ENCODE measurements around the gene TMEM89. TPM values are rescaled to one million over a fixed set of nuclear protein-coding genes. Genes with fewer than 3 reads are reported as not detected.

The TMEM89 gene
- total RNA-seq, 6 experiments from 2014 or later = 0.25 TPM; not detected in 5

DNA sequence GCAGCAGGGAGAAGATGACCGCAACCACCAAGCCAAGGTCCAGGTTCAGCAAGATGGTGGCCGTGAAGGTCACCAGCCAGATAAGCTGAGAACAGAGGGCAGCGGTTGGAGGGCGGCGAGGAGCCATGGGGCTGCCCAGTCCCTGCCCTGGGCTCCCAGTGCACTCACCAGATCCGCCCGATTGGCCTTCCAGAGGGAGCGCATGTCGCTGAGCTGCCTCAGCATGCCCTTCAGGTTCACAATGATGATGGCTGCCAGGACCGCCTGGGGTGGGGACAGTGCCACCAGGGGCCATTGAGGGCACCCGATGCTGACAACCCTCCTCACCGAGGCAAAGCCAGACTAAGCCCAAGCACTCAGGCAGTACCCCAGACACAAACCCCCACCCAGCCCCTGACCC, 8.3 kb upstream of the TMEM89 start:
- Mint-ChIP-seq H3K27ac (no peak overlapping the region), H3K9me3 (no peaks in the 10 kb centered on the region), H3K4me1 (ENCODE audit: low read depth) (peaks cover 10% of the 10 kb centered on the region; the same call in 1 of the 2 replicates), H3K4me3 (no peak overlapping the region), H3K27me3 (ENCODE audit: insufficient read depth) (no peaks in the 10 kb centered on the region; the same call in 1 of the 2 replicates), H3K36me3 (ENCODE audit: low read depth) (peaks cover 22% of the 10 kb centered on the region)
- TF ChIP-seq, protein P1, sequence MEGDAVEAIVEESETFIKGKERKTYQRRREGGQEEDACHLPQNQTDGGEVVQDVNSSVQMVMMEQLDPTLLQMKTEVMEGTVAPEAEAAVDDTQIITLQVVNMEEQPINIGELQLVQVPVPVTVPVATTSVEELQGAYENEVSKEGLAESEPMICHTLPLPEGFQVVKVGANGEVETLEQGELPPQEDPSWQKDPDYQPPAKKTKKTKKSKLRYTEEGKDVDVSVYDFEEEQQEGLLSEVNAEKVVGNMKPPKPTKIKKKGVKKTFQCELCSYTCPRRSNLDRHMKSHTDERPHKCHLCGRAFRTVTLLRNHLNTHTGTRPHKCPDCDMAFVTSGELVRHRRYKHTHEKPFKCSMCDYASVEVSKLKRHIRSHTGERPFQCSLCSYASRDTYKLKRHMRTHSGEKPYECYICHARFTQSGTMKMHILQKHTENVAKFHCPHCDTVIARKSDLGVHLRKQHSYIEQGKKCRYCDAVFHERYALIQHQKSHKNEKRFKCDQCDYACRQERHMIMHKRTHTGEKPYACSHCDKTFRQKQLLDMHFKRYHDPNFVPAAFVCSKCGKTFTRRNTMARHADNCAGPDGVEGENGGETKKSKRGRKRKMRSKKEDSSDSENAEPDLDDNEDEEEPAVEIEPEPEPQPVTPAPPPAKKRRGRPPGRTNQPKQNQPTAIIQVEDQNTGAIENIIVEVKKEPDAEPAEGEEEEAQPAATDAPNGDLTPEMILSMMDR (IDR thresholded peaks at IDR 0.05) = no peak
- DNase-seq = no peak

DNA sequence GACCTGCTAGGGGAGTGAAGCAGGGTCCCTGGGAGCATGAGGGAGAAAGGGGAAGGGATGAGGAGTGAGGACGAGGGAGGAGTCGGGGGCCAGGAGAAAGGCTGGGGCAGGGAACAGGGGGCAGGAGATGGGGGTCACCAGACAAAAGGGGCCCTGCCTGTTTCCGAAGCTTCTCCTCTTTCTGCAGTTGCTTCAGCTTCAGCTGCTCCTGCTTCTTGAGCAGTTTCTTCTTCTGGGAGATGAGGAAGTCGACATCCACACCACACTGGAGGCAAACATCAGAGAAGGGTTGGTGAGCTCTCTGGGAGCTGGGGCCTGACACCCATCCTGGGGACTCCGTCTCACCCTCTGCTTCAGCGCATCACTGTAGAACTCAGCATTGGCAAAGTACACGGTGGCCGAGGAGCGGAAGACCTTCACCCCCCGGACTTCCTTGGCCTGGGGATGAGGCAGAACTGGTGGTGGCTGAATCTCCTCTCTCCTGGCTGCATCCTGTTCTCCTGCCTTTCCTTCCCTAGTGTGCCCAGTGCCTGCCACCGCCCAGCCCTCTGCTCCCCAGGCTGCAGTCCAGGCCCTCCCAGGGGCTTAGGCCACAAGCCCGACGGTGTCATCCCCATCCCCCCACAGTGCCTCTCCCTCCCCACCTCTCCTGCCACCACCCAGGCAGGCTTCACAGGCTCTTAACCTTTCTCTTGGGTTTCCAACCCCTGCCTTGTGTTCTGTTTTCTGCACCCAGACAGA, 6.9 kb upstream of the TMEM89 start:
- H3K4me1 Mint-ChIP-seq (ENCODE audit: low read depth) = no peaks in the 10 kb centered on the region
- no peak overlapping the region for H3K27ac Mint-ChIP-seq
- no peak overlapping the region for H3K4me3 Mint-ChIP-seq
- TF ChIP-seq, protein P1 (IDR thresholded peaks at IDR 0.05) = no peak
- H3K27me3 Mint-ChIP-seq (ENCODE audit: insufficient read depth) = no peaks in the 10 kb centered on the region; the same call in 1 of the 2 replicates
- no peak for DNase-seq
- H3K9me3 Mint-ChIP-seq = no peaks in the 10 kb centered on the region
- H3K36me3 Mint-ChIP-seq (ENCODE audit: low read depth) = peaks cover 25% of the 10 kb centered on the region

DNA sequence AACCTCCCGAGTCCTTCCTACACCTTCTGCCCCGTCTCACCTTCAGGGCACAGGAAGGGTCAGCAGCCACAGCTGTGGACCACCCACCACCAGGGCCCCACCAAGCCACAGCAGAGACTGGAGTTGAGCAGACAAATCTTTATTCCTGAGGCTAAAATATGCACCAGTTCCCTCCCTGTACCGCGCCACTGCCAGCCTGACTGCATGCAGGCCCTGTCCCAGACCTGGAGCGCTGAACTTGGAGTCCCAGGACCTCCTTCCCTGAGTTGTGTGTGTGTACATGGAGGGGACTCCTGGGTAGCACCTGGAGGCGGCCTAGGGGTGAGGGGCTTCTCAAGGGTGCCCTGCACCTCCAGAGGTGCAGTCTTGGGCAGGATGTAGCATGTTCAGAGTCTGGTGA, 4.0 kb upstream of the TMEM89 start:
- no peak overlapping the region for H3K4me3 Mint-ChIP-seq
- no peak overlapping the region for H3K27ac Mint-ChIP-seq
- H3K36me3 Mint-ChIP-seq (ENCODE audit: low read depth) = peaks cover 21% of the 10 kb centered on the region
- H3K9me3 Mint-ChIP-seq = no peaks in the 10 kb centered on the region
- no peaks in the 10 kb centered on the region for H3K4me1 Mint-ChIP-seq (ENCODE audit: low read depth)
- DNase-seq = no peak
- TF ChIP-seq, protein P1 (IDR thresholded peaks at IDR 0.05) = no peak
- no peaks in the 10 kb centered on the region; the same call in 1 of the 2 replicates for H3K27me3 Mint-ChIP-seq (ENCODE audit: insufficient read depth)

DNA sequence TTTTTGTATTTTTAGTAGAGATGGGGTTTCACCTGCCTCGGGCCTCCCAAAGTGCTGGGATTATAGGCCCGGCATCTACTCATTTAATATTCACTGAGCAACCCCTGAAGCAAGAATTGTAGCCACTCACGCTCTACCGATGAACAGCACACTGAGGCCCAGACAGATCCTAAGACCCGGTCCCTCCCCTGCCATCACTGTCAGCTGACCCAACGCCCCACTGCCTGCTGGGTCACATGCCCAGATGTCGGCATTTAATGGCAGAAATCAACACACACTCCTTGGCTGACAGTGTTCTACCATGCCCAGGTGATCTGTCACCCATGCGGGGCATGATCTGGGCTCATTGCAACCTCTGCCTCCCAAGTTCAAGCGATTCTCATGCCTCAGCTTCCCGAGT, 3.2 kb upstream of the TMEM89 start:
- H3K27ac Mint-ChIP-seq = no peak overlapping the region
- TF ChIP-seq, protein P1 (IDR thresholded peaks at IDR 0.05) = no peak
- no peak overlapping the region for H3K4me3 Mint-ChIP-seq
- no peaks in the 10 kb centered on the region for H3K9me3 Mint-ChIP-seq
- no peaks in the 10 kb centered on the region for H3K27me3 Mint-ChIP-seq (ENCODE audit: insufficient read depth)
- H3K4me1 Mint-ChIP-seq (ENCODE audit: low read depth) = no peaks in the 10 kb centered on the region
- no peak for DNase-seq
- H3K36me3 Mint-ChIP-seq (ENCODE audit: low read depth) = peaks cover 21% of the 10 kb centered on the region

DNA sequence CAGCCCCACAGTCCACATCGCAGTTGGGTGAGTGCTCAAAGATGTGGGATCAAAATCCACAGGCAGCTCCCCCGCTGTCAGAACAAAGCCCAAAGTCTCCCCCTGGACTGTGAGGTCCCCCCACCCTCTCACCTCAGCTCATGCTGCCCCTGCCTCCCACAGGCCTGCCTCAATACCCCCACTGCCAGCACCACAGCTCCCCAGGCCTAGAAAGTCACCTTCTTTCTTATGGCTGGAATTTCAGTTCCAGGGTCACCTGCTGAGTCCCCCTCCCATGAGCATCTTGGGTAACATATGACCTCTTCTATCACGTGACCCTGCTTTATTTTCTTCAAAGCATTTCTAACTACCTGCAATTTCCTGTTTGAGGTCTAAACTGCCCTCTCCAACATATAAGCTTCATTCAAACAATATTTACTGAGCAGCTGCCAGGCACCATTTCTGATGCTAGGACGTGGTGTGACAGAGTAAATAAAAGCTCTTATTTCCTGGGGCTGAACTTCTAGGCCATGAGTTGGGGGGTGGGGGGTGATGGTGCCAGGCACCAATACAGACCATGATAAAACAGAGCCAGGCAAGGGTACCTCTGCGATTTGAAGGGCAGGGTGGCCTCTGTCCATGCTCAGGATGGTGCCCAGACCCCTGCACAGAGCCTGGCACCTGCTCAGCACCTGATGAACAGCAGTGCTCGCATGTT, 2.4 kb upstream of the TMEM89 start:
- DNase-seq = no peak
- no peaks in the 10 kb centered on the region for H3K4me1 Mint-ChIP-seq (ENCODE audit: low read depth)
- H3K27me3 Mint-ChIP-seq (ENCODE audit: insufficient read depth) = no peaks in the 10 kb centered on the region
- H3K36me3 Mint-ChIP-seq (ENCODE audit: low read depth) = peaks cover 21% of the 10 kb centered on the region
- H3K4me3 Mint-ChIP-seq = no peak overlapping the region
- no peak overlapping the region for H3K27ac Mint-ChIP-seq
- TF ChIP-seq, protein P1 (IDR thresholded peaks at IDR 0.05) = no peak
- no peaks in the 10 kb centered on the region for H3K9me3 Mint-ChIP-seq

Data from HFFc6 (cell line).